Glomerular visceral epithelial cell (primary cell): ENCODE data around the gene C1orf159.
"Not testable (repeated sequence)": the region's sequence is repeated elsewhere in the genome, so short reads cannot be mapped to it uniquely, and the experiment has no call there.

Experiments
- DNase-seq: peaks from one replicate; pipeline ENCODE4 v3.0.0-alpha.2; 2016; ENCODE audit errors: extremely low spot score

C1orf159 gene

DNA sequence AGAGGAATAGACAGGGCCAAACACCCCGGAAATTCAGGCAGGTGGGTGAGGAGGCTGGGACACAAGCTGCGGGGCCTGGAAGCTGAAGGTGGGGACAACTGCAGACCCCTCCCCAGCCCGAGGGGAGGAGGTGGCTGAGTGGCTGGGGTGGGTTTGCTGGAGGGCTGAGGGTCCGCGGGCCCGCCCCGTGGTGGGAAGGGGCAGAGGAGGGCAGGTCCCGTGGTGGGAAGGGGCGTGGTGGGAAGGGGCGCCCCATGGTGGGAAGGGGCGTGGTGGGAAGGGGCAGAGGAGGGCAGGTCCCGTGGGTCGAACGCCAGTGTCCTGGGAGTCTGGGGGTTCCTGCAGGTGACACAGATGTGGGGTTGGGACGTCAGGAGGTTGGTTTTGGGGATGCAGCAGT lies 33.5 kb upstream of the C1orf159 start:
- no peak for DNase-seq

DNA sequence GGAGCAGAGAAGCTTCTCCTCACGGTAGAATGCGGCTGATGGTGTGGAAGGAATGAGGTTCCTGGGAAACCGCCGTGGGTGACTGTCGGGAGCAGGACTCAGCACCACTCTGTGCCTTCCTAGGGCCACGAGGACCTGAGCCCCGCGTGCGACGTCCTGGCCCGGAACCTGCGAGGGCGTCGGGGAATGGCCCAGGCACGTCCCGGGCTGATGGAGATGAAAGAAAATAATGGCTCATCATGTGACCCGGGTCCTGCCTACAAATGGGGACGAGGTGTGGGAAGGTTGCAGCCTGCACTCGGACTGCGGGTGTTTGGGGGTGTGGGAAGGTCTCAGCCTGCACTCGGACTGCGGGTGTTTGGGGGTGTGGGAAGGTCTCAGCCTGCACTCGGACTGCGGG lies 32.7 kb upstream of the C1orf159 start:
- DNase-seq = no peak

DNA sequence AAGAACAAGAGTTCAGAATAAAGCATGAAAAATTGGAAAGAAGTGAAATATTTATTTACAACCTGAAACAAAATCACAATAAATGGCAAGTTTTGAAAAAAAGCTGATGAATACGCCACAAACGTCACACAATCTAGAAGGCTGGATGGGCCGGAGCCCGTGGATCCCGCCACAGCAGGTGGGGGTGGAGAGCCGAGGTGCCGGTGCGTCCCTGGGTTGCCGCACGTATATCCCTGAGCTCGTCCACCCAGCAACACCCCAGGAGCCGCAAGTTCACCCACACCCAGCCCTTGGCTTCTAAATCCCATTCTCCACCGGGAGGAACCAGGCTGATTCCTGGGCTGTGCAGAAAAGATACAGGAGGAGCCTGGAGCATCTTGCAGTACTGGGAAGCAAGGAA lies 32.2 kb upstream of the C1orf159 start:
- no peak for DNase-seq

DNA sequence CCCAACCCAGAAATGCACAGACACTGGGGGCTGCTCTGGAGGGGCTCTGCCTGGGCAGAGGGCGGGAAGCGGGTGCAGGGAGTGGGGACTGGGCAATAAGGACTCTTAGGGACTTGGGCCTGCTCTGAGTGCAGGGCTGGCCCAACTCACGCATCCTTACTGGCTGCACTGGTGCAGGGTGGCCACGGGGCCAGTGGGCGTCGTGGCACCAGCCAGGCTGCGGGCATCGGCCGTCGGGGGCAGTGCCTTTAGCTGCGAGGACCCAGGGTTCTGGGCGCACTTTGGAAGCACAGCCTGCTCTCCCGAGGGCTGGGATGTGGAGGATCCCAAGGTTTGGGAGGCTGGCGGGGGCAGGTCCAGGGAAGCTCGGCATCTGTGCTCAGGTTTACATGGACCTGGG lies 30.7 kb upstream of the C1orf159 start:
- DNase-seq = no peak

DNA sequence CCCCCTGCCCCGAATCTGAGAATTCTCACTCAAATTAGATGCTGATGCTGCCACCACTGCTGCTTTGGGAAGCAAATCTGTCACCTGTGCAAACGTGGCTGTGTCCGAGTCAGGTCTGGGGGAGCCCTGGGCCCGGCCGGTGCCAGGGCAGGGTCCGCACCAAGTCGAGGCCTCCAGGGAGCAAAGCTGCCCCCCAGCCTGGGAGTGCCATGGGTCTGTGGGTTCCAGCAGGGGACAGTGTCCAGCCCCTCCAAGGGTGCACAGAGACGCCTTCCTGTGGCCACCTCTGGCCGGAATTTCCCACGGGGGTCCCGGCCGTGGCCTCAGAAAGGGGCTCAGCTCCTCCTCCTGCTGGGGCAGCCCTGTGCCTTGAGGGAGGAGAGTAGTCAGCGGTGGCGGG lies 30.1 kb upstream of the C1orf159 start:
- DNase-seq = no peak

DNA sequence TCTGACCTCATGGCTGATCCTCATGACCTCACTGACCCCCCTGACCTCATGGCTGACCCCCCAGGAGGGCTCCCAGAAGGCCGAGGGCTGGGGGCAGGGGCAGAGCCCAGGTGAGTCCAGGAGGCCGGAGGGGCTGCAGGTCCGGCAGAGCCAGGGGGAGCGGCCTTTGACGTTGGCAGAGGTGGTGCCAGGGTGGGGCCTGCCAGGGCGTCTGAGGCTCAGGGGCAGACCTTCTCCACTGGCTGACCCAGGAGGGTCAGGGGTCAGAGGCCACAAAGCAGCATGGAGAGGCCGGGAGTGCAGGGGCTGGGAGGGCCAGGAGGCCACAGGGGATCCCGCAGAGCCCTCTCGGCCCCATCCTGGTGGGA lies 29.6 kb upstream of the C1orf159 start:
- no peak for DNase-seq

DNA sequence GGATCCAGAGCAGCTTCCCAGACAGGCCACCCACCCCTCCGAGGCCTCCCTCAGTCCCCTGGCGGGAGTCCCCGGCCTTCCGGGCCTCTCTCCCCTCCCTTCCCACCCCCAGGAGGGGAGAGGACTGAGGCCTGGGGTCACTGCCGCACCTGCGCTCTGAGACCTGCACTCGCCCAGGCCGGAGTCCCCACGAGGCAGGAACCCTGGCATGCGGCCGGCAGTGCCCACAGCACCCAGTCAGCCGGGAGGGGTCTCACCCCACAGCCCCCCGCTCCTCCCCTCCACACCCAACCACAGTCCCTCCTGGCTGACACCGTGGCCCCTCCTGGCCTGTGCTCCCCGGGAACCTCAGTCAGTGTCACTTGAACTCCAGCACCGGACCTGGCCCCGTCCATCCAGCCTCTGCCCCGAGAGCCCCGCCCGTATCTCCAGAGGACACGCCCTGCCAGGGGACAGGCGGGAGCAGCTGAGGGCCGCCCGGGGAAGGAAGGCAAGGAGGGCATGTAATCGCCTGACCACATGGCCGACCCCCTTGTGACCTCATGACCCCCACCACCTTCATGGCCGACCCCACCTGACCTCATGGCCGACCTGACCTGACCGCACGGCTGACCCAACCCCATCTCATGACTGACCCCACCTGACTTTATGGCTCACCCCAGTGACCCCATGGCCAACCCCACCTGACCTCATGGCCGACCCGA lies 29.1 kb upstream of the C1orf159 start:
- no peak for DNase-seq

DNA sequence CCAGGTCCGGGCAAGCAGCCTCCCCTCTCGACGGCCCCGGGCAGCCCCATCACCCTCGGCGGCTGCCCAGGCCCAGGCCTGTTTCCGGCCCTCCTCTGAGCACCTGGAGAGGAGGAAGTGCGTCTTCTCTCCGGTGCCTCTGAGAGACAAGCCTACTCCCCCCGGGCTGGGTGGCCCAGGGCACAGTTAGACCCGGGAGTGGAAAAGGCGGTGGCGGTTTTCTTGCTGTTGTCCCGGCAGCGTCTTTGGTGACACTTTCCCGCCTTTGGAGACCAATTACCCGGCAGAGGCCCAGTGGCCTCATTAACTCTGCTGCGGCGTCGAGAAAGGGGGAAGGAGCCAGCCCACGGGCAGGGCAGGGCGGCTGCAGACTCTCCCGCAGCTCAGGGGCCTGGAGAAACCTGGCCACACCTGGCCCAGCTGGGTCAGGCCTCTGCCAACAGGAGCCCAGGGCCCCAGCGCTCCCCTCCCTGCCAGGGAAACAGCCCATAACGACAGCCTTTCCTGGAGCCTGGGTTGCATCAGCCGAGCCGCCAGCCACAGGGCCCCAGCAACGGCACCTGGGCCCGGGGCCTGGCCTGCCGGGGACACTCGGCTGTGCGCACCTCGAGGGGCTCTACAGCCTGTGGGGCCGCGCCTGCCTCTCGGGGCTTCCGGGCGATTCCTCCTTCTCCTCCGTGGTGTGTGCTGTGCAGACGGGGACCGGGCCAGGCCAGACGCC lies 28.4 kb upstream of the C1orf159 start:
- DNase-seq = no peak

DNA sequence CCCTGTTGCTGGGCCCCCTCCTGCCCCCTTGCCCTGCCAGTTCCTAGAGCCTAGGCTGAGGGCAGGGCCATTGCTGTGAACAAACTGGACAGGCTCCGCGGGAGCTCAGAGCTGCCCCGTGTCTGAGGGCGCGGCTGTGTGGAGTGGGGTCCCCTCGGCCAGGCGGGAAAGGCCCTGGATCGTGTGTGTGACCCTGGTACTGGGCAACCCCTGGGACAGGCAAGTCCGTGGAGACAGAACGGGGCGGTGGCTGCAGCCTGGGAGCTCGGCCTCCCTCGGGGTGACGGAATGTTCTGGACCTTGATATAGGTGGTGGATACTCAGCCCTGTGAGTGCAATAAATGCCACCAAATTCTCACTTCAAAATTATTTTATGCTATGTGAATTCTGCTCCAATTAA lies 27.7 kb upstream of the C1orf159 start:
- DNase-seq = no peak

DNA sequence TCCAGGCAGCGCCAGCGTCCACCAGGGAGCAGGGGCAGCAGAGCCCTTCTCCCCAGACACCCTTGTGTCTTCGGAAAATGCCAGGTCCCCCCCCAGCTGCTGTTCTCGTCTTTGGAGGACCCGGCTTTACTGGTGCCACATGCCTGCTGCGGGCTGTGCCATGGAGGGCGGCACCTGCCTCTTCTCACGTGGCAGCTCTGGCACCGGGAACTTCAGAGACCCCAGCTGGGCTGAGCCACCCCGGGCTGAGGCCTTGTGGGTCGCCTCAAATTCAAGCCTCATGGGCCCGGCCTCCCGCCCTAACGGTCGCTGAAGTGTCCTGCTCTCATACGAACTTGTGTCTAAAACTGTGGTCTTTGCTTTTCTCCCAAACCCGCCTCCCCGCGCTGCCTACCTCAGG lies 27.0 kb upstream of the C1orf159 start:
- DNase-seq = no peak

DNA sequence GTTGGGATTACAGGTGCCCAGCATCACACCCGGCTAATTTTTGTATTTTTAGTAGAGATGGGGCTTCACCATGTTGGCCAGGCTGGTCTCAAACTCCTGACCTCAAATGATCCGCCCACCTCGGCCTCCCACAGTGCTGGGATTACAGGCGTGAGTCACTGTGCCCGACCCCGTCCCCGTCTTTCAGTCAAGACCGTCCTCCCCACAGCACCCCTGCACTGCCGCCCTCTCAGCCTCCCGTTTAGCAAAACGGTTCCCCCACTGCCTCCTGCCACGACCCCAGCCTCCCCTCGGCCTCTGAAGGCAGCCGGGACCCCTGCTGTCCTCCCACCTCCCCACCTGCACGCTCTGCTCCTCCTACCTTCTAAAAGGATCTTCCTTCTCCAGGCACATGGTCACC lies 26.5 kb upstream of the C1orf159 start:
- DNase-seq = not testable (repeated sequence)

DNA sequence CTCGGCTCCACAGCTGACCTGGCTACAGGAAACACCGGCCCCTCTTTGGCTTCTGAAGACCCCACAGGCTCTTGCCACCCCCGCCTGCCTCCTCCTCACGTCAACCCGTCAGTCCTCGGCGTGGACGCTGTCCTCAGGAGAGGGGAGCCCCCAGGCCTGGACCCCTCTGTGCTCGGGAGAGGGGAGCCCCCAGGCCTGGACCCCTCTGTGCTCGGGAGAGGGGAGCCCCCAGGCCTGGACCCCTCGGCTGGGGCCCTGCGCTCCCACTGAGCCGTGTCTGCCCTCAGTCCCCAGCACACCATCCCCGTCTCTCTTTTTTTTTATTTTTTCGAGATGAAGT lies 26.0 kb upstream of the C1orf159 start:
- DNase-seq = no peak

DNA sequence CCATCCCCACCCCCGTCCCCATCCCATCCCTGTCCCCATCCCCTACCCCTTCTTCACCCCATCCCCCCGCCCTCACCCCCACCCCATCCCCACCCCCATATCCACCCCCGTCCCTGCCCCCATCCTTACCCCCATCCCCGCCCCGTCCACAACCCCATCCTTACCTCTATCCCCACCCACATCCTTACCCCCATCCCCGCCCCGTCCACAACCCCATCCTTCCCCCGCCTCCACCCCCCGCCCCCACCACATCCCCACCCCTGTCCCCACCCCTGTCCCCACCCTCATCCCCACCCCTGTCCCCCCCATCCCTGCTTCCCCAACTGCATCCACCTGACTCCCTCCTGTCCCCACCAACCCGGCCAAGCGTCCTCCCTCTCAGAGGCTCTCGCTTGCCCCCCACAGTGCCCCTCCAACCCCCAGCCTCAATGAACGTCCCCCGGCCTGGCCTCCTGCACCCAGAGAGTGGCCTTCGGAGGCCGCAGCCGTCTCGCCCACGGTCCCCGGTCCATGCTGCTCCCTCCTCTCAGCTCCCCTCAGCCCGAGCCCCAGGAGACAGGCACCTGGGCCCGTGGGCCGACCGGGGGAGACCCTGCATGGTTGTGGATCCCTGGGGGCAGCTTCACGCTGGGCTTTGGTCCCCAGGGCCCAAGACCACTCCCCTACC lies 25.5 kb upstream of the C1orf159 start:
- DNase-seq = no peak

DNA sequence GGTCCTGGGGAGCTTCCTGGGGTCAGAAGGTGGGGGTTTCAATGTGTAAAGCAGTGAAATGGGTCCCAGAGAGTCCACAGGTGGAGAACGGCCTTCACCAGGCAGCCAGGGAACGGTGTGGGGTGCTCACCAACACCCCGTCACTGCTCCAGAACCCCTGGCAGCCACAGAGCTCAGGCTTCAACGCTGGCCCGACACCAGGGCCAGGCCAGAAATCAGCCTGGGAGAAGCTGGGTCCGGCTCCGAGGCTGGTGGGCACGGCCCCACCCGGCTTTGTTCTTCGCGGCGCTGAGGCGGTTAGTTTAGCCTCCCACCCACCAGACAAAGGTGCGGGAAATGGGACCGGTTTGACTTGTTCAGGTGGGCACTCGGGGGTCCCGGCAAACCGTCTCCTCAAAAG lies 24.8 kb upstream of the C1orf159 start:
- no peak for DNase-seq

DNA sequence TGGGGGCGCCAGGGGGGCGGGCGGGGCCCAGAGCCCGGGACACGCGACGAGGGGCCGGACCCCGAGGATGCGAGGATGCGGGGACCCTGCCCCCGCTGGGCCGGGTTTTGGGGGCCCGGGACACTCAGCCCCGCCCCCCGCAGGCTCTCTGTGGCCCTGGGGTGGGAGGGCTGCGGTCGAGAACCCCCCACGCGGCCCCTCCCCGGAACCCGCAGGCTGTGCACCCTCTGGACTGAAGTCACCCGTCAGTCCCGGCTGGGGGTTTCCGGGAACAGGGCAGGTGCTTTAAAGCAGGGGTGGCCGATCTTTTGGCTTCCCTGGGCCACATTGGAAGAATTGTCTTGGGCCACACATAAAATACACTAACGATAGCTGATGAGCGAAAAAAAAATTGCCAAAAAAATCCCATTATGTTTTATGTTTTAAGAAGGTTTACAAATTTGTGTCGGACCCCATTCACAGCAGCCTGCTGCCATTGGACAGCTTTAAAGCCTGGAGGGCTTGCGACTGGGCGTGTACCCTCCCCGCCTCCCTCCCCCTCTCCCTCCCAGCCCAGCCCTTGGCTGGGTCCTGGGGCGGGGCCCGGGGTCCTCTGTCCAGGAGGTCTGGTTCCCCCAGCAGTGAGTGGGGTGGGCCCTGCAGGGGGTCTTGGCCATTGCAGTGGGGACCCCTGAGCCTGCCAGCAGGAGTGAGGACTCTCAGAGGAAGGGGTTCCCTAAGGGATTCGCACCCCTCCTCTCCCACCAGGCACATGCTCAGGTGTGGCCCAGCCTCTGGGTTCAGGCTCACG lies 21.6 kb upstream of the C1orf159 start:
- DNase-seq = no peak

DNA sequence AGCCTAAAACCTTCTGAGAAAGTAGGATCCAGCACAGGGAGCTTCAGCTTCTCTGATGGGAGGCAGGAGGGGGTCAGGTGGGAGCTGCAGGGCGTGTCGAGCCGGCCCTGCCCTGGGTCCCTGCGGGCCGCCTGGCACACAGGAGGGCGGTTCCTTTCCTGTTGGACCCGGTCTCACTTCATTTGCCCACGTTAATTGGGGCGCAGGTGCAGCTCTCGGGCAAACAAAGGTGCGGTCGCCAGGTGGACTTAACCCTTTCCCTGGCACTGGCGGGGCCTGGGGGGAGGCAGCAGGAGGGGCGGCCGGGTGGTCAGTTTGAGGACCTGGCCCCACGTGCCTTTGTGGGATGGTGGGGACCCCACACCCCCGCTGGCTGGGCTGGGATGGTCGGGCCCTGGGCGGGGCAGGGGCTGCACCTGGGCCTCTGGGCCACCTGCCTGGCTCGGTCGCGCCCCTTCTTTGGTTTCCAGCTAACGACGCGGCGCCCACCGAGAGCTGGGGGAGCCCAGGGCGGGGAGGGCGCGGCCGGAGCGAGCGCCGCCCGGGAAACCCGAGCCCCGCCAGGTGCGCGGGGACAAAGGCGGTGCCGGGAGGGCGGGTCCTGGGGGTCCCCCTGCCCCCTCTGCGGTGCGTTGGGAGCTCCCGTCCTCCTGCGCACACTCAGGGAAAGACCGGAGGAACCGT lies 20.8 kb upstream of the C1orf159 start:
- no peak for DNase-seq

DNA sequence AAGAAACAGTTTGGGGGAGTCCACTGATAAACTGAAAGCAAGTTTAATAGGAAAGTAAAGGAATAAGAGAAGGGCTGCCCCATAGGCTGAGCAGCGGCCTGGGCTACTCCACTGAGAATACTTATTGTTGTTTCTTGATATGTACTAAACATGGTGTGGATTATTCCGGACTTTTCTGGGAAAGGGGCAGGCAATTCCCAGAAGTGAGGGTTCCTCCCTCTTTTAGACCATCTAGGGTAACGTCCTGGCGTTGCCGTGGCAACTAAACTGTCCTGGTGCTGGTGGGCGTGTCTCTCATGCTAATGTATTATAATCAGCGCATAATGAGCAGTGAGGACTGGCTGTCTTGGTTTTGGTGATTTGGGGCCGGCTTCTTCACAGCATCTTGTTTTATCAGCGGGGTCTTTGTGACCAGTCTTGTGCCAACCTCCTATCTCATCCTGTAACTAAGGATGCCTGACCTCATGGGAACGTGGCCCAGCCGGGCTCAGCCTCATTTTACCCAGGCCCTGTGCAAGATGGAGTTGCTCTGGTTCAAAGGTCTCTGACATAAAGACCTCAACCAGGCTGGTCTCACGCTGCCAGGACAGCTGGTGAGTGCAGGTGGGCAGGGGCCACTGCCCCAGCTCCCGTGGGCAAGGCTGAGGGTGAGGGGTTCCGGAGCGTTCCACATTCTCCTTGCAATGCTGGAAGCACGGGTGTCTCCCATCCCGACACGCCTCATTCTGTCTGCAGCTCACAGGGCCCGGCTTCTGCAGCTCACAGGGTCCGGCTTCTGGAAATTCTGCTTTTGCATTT lies 19.6 kb upstream of the C1orf159 start:
- DNase-seq = no peak

DNA sequence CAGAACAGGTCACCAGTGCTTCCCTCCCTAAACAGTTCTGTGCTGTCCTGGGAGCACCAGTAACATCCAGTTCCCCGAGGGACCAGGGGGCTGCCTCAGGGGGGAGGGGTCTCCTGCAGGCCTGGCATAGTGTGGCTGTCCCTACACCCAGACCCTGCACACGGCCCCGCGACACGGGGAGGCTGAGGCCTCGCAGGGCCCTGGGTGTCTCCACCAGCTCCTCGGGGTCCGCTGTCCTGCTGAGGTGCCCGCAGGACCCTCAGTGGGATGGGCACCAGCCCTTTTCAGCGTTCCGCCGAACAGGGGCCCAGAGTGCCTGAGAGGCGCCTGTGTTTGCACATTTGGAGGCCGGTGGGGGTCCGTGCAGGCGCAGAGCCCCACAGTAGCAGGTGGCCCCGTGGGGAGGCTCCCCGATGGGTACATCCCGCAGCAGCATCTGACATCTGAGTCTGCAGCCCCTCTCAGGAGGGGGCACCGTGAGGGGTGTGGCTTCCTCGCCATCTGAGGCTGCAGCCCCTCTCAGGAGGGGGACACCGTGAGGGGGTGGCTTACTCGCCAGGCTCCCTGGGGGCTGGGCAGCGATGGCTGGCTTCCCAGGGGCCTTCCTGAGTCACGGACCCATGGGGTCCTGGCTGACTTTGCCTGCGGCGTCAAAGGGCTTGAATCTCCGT lies 18.5 kb upstream of the C1orf159 start:
- DNase-seq = no peak

DNA sequence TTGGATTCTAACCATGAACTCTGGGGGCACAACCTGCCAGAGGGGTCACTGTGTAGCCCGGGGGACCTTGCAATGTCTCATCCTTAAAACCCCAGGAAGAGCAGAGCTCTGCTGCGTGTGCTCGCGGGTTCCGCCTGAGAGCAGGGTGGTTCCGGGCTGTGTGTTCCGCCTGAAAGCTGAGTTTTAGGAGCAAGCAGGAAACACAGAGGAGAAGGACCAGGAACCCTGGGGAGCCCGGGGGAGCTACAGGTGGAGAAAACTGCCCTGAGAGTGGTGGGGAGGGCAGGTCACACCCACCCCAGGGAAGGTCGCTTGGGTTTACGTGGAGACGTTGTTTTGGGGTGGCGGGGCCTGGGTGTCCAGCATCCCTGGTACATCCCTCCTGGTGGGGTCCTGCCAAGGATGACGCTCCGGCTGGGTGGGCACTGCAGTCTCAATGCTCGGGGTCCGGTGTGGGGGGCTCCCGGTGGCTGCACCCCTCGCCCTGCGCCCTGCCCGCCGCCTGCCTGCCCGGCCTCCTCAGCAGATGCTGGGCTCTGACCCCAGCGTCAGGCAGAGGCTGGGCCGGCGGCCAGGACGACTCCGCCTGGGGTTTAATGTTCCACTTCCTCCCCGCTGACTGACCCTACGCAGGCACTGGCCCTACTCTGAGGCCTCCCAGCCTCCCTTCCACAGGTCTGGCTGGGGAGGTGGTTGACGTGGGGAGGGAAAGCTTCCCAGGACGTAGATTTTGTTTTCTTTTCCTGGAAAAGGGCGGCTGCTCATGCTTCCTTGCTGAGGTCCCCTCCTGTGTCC lies 17.3 kb upstream of the C1orf159 start:
- no peak for DNase-seq
